ENCODE measurements around the gene IREB2. TPM values are rescaled to one million over a fixed set of nuclear protein-coding genes. Genes with fewer than 3 reads are reported as not detected.

IREB2 gene
- total RNA-seq, 4 donors from 2014 or later: 20.1 to 71.7 (median 40.7) TPM

DNA sequence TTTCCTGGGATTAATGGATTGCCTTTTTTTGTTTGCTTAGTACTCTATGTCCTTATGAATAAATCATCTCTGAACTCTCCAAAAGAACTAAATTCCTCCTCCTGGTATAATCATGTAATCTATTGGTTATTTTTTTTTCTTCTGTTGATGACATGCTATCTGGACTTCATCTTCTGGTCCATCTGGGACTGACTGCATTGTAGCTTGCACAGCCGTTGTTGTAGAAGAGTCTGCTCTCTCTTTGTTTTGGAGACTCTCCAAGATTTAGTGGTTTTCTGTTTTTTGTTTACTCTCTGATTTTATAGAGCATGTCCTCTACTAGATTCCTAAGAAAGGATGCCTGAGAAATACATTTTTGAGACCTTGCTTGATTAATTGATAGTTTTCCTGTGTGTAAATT lies 19.1 kb downstream of the IREB2 start:
- Histone ChIP-seq H3K36me3 (no peaks in the 10 kb centered on the region), H3K27ac (peak overlapping the region; percentile 15 to 67 (median 40)), H3K4me1 (peaks cover 13 to 83% (median 47%) of the 10 kb centered on the region in 4 donors), H3K4me3 (no peak overlapping the region), H3K27me3 (no peaks in the 10 kb centered on the region), H3K9me3 (no peaks in the 10 kb centered on the region)
- no peak for DNase-seq
- in situ Hi-C loops (cut with MboI; ENCODE audit: low pct_ligation_motif_present in 1 of 4, low pct_unique_long_range_greater_than_20kb in 1 of 4, low sequenced_read_pairs in 3 of 4): no loop called here
- WGBS, 2 donors (ENCODE audit: low coverage in 1 of 2): 0% methylated on average over 1 of the region's 1 CpG
- TF ChIP-seq, protein P1, sequence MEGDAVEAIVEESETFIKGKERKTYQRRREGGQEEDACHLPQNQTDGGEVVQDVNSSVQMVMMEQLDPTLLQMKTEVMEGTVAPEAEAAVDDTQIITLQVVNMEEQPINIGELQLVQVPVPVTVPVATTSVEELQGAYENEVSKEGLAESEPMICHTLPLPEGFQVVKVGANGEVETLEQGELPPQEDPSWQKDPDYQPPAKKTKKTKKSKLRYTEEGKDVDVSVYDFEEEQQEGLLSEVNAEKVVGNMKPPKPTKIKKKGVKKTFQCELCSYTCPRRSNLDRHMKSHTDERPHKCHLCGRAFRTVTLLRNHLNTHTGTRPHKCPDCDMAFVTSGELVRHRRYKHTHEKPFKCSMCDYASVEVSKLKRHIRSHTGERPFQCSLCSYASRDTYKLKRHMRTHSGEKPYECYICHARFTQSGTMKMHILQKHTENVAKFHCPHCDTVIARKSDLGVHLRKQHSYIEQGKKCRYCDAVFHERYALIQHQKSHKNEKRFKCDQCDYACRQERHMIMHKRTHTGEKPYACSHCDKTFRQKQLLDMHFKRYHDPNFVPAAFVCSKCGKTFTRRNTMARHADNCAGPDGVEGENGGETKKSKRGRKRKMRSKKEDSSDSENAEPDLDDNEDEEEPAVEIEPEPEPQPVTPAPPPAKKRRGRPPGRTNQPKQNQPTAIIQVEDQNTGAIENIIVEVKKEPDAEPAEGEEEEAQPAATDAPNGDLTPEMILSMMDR (IDR thresholded peaks at IDR 0.05): no peak
- TF ChIP-seq POLR2A (IDR thresholded peaks at IDR 0.05) (no peak), EP300 (IDR thresholded peaks at IDR 0.05; ENCODE audit: low read depth) (no peak), POLR2AphosphoS5 (IDR thresholded peaks at IDR 0.05) (peak in 2 of 3 donors; percentile 13 to 32)
- intact Hi-C loops (cut with DNase I; ENCODE audit: low total_unique reads): no loop called here

DNA sequence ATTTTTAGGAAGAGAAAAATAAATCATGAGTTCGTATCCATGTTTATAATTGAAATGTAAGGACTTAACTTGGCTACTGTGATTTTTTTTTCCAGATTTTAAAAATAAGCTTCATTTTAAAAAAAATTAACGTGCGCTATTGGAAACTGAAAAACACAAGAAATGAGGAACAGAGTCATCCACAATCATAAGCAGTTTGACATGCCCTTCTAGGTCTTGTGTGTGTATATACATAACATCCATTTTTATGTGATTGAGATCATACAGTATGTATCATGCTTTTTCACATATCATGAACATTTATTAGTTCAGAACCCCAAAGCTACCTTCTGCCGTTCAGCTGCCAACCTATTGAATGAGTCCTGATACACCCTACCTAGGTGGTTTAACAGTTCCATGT lies 22.7 kb downstream of the IREB2 start:
- in situ Hi-C loops (cut with MboI; ENCODE audit: low pct_ligation_motif_present in 1 of 4, low pct_unique_long_range_greater_than_20kb in 1 of 4, low sequenced_read_pairs in 3 of 4): no loop called here
- Histone ChIP-seq H3K36me3 (peaks cover 0 to 26% (median 4%) of the 10 kb centered on the region in 4 donors), H3K4me3 (no peak overlapping the region), H3K9me3 (no peaks in the 10 kb centered on the region), H3K27ac (peak overlapping the region in 2 of 4 donors; percentile 18 to 19), H3K27me3 (no peaks in the 10 kb centered on the region), H3K4me1 (peaks cover 6 to 48% (median 26%) of the 10 kb centered on the region in 4 donors)
- intact Hi-C loops (cut with DNase I; ENCODE audit: low total_unique reads): no loop called here
- DNase-seq: no peak
- 77 to 90% methylated on average over 4 of the region's 4 CpGs for WGBS, 2 donors (ENCODE audit: low coverage in 1 of 2)
- TF ChIP-seq POLR2AphosphoS5 (IDR thresholded peaks at IDR 0.05) (no peak), POLR2A (IDR thresholded peaks at IDR 0.05) (no peak), EP300 (IDR thresholded peaks at IDR 0.05; ENCODE audit: low read depth) (no peak)
- TF ChIP-seq, protein P1 (IDR thresholded peaks at IDR 0.05): no peak

DNA sequence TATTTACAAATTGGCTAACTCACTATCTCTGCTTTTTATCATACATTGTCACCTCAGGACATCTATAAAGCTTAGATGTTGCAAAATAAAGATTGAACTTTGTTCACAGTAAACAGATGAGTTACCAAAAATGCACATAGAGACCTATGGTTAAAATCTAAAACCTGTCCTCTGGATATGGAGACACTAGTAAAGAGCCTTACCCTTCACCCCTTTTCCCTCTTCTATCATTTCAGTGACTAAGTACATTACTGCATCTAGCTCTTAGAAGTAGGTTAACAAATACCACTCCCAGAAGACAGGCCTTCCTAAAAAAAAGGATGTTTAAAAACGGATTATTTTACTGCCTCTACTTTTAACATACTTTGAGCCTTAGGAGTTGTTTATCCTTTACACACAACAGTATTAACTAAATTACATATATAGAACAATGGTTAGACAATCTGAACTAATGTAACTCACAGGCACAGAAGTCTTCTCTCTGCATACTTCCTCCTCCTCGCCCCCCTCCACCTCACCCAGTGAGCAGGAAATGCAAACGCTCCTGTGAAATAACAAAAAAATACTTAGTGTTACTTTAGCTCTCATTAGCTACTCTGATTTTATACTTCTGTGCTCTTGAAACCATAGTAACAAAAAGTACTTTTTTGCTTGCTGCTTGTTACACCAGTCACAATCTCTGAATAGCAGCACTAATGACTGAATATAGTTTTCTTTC lies 23.3 kb downstream of the IREB2 start:
- Histone ChIP-seq H3K27me3 (no peaks in the 10 kb centered on the region), H3K4me3 (no peak overlapping the region), H3K36me3 (peaks cover 0 to 32% (median 7%) of the 10 kb centered on the region in 4 donors), H3K27ac (peak overlapping the region in 3 of 4 donors; percentile 9 to 19 (median 18)), H3K4me1 (peaks cover 2 to 42% (median 20%) of the 10 kb centered on the region in 4 donors), H3K9me3 (no peaks in the 10 kb centered on the region)
- no peak for DNase-seq
- TF ChIP-seq EP300 (IDR thresholded peaks at IDR 0.05; ENCODE audit: low read depth) (no peak), POLR2A (IDR thresholded peaks at IDR 0.05) (no peak), POLR2AphosphoS5 (IDR thresholded peaks at IDR 0.05) (no peak)
- TF ChIP-seq, protein P1 (IDR thresholded peaks at IDR 0.05): no peak
- in situ Hi-C loops (cut with MboI; ENCODE audit: low pct_ligation_motif_present in 1 of 4, low pct_unique_long_range_greater_than_20kb in 1 of 4, low sequenced_read_pairs in 3 of 4): no loop called here
- WGBS, 2 donors (ENCODE audit: low coverage in 1 of 2): 12 to 19% methylated on average over 2 to 3 of the region's 3 CpGs
- intact Hi-C loops (cut with DNase I; ENCODE audit: low total_unique reads): no loop called here

DNA sequence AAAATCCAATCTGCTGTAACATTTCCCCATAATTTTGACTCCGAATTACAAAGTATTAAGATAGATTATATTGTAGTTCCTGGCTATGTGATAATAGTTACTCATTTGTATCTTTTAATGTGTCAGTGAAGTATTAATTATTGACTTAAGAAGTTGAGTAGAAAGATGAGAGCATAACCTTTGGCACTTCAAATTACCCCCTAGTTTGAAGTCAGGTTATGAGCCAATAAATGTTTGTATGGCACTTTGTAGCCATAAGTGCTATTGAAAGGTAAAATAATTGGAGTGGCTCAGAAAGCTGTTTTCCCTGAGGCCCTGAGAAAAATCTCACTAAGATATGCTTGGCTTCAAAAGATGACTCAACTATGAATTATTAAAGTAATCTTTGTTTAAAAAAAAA lies 31.0 kb downstream of the IREB2 start:
- H3K36me3 ChIP-seq: peaks cover 0 to 93% (median 43%) of the 10 kb centered on the region in 4 donors
- WGBS, 2 donors (ENCODE audit: low coverage in 1 of 2): 73 to 90% methylated on average over 1 of the region's 1 CpG

More for the DNA sequence above, 31.0 kb downstream of the IREB2 start:
- Histone ChIP-seq H3K27ac (no peak overlapping the region), H3K4me3 (no peak overlapping the region), H3K27me3 (no peaks in the 10 kb centered on the region), H3K9me3 (no peaks in the 10 kb centered on the region), H3K4me1 (no peaks in the 10 kb centered on the region)
- intact Hi-C loops (cut with DNase I; ENCODE audit: low total_unique reads): no loop called here
- DNase-seq: no peak
- TF ChIP-seq EP300 (IDR thresholded peaks at IDR 0.05; ENCODE audit: low read depth) (no peak), POLR2AphosphoS5 (IDR thresholded peaks at IDR 0.05) (no peak), POLR2A (IDR thresholded peaks at IDR 0.05) (no peak)
- TF ChIP-seq, protein P1 (IDR thresholded peaks at IDR 0.05): no peak
- in situ Hi-C loops (cut with MboI; ENCODE audit: low pct_ligation_motif_present in 1 of 4, low pct_unique_long_range_greater_than_20kb in 1 of 4, low sequenced_read_pairs in 3 of 4): no loop called here
